Measurements from ENCODE around the gene ALKBH3. TPM values are rescaled to one million over a fixed set of nuclear protein-coding genes. Genes with fewer than 3 reads are reported as not detected.

Gene ALKBH3
- total RNA-seq = 10 to 100 TPM; 37.8 to 43.6 TPM

- Mint-ChIP-seq H3K9me3 (peaks cover 1% of the 10 kb centered on the region), H3K4me1 (peaks cover 12% of the 10 kb centered on the region), H3K4me3 (peak within 1 kb of the TSS; percentile 87), H3K27ac (peak within 1 kb of the TSS; percentile 86), H3K36me3 (peaks cover 13% of the 10 kb centered on the region), H3K27me3 (peaks cover 2% of the 10 kb centered on the region)
- ATAC-seq (ENCODE audit: low read depth) (peak; percentile 99), DNase-seq (peak; percentile 91)
- POLR2A ChIA-PET = interaction anchor here (0.9 to 1.0 kb wide), 3 partner anchors 9 to 185 kb away, joined by 3 read pairs; partner anchors contain the start of gene ACCS
These were observed at the start of gene ALKBH3 for GRCh38 chr11:43880640-43881159. ALKBH3 (plus strand) TSS chr11:43880831; CDS start chr11:43882653, 1,822 bp downstream.

DNA sequence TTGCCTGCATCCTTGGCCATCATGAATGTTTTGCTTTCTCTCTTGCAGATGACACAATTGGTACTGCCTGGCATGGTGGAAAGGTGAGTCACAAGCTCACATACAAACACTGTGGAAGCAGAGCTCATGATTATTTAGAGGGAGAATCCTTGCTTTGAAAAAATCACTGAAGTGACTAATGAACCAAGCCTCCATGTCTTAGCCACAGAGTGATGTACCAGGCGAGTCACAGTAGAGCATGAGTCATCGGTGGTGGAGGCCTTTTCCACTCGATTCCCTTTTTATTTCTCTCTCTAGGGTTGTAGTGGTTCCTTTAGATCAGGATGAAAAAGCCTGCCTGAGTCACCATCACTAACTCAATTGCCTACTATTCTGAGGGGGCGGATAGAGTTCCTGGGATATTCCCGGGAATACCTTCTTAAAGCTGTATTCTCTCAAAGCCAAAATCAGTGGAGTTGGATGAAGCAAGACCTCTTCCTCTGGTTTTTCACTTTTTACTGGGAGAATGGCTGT is 49.6 kb upstream of the ALKBH3 start:
- Mint-ChIP-seq H3K4me3 (no peak overlapping the region), H3K36me3 (peaks cover 14% of the 10 kb centered on the region), H3K27me3 (no peaks in the 10 kb centered on the region), H3K9me3 (no peaks in the 10 kb centered on the region), H3K27ac (peak overlapping the region; percentile 2), H3K4me1 (peaks cover 8% of the 10 kb centered on the region)
- POLR2A ChIA-PET = no interaction called here
- DNase-seq (no peak), ATAC-seq (ENCODE audit: low read depth) (peak; percentile 75)

DNA sequence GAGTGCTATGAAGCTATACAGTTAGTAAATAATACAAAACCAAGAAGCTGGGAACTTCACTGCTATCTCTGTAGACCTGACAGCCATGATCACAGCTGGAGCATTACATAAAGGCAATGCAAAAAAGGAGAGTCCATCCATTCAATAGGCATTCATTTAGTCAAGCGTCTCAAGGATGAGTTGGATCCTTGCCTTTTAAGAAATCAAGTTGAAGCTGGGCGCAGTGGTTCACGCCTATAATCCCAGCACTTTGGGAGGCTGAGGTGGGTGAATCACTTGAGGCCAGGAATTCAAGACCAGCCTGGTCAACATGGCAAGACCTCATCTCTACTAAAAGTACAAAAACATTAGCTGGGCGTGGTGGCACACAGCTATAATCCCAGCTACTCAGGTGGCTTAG is 48.1 kb upstream of the ALKBH3 start:
- Mint-ChIP-seq H3K27me3 (no peaks in the 10 kb centered on the region), H3K27ac (no peak overlapping the region), H3K4me3 (no peak overlapping the region), H3K4me1 (peaks cover 8% of the 10 kb centered on the region), H3K36me3 (peaks cover 14% of the 10 kb centered on the region), H3K9me3 (no peaks in the 10 kb centered on the region)
- ATAC-seq (ENCODE audit: low read depth) (no peak), DNase-seq (no peak)
- POLR2A ChIA-PET = no interaction called here

DNA sequence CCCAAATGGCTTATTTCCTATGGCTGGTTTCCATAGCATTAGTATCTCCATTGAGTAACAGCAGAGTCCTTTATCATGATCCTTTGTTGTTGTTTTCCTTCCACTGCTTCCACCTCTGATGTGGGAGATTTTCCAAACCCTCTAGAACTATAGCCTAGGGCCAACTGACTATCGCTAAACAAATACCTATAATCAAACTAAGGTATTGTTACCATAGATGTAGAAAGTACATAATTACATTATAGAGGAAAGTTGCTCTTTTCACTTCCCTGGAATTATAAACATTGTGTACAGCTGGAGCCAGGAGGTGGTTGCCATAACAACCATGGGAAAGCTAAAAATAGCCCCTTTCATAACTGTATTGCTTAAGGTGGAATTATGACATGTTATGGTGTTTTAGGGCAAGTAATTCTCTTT is 47.0 kb upstream of the ALKBH3 start:
- POLR2A ChIA-PET = no interaction called here
- Mint-ChIP-seq H3K36me3 (peaks cover 16% of the 10 kb centered on the region), H3K4me1 (peaks cover 8% of the 10 kb centered on the region), H3K27ac (no peak overlapping the region), H3K4me3 (no peak overlapping the region), H3K27me3 (no peaks in the 10 kb centered on the region), H3K9me3 (no peaks in the 10 kb centered on the region)
- DNase-seq = no peak
- no peak for ATAC-seq (ENCODE audit: low read depth)

DNA sequence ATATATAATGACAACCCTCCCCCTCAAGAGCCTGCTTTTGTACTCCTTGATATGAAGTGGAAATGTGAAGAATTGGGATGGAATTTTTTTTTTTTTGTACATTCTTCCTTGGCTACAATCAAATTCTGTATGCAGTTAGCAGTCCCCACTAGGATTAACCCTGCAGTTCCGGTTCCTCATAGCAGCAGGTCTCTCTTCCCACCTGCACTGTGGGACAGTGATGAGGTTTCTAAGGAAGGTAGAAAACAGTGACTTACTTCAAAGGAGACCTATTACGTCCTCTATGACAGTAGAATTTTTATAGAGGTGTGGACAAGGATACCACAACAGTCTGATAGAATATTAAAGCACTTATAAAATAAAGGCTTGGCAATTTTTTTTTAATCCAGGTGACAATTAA is 46.3 kb upstream of the ALKBH3 start:
- DNase-seq (no peak), ATAC-seq (ENCODE audit: low read depth) (no peak)
- Mint-ChIP-seq H3K4me1 (peaks cover 8% of the 10 kb centered on the region), H3K4me3 (no peak overlapping the region), H3K9me3 (no peaks in the 10 kb centered on the region), H3K27me3 (no peaks in the 10 kb centered on the region), H3K36me3 (peaks cover 16% of the 10 kb centered on the region), H3K27ac (no peak overlapping the region)
- POLR2A ChIA-PET = no interaction called here

GRCh38 chr11:43835104-43835503 is 45.5 kb upstream of the ALKBH3 start:
- Mint-ChIP-seq H3K27me3 (no peaks in the 10 kb centered on the region), H3K4me3 (no peak overlapping the region), H3K27ac (no peak overlapping the region), H3K9me3 (no peaks in the 10 kb centered on the region), H3K36me3 (peaks cover 16% of the 10 kb centered on the region), H3K4me1 (peaks cover 8% of the 10 kb centered on the region)
- POLR2A ChIA-PET = no interaction called here
- DNase-seq = no peak
- ATAC-seq (ENCODE audit: low read depth) = no peak

DNA sequence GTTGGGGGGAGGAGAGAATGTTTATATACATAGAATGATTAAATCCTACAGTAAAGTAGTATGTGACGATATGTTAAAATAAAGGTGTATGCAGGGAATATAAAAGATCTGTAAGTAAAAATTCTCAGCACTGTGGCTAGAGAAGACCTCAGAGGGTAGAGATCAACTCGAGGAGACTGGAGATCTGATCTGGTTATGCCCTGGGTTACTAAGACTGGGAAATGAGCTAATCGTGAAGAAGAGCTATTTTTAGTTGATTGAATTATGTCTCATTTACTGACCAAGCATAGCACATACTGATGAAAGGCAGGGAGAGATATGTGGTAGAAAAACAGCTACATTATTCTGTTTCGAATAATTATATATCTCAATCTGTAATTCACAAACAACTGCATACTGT is 42.8 kb upstream of the ALKBH3 start:
- DNase-seq (no peak), ATAC-seq (ENCODE audit: low read depth) (no peak)
- Mint-ChIP-seq H3K4me3 (no peak overlapping the region), H3K27me3 (no peaks in the 10 kb centered on the region), H3K4me1 (peaks cover 3% of the 10 kb centered on the region), H3K9me3 (no peaks in the 10 kb centered on the region), H3K36me3 (peaks cover 11% of the 10 kb centered on the region), H3K27ac (no peak overlapping the region)
- POLR2A ChIA-PET = no interaction called here

DNA sequence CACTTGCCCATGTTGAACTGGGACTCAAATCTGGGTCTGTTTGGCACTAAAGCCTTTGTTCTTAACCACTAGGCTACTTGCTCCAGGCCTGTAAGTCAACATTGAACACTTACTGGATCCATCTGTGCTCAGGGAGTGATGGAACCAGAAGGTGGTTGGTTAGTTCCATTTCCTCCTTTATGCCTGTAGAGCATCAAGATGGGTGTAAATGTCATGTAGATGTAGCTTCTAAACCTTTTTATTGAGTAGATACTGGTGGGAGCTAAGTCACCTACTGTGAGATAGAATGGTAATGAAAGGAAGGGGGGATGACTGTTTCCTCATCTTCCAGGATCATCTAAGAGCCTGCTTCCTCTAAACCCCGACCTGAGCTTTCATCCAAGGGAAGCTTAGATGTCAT is 38.6 kb upstream of the ALKBH3 start:
- ATAC-seq (ENCODE audit: low read depth) = no peak
- no peak overlapping the region for H3K4me3 Mint-ChIP-seq
- POLR2A ChIA-PET = no interaction called here
- no peaks in the 10 kb centered on the region for H3K9me3 Mint-ChIP-seq
- no peak overlapping the region for H3K27ac Mint-ChIP-seq
- no peaks in the 10 kb centered on the region for H3K4me1 Mint-ChIP-seq
- no peak for DNase-seq
- H3K27me3 Mint-ChIP-seq = no peaks in the 10 kb centered on the region
- H3K36me3 Mint-ChIP-seq = peaks cover 8% of the 10 kb centered on the region

DNA sequence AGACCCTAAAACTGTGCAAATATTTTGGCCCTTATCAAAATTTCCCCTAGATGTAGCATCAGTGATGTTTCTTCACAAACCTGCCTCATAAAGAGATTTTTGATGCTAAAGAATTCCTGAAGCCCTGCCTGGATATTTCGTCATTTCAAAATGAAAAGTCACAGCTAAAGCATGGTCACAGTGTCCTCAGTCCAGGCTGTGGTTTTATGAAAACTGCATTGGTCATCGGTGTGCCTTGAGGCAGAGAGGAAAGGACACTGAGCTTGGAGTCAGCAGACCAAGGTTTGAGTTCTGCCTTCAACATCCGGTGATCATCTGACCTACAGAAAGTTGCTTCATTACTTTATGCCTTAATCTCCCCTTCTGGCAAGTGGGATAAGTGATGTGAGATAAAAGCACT is 34.8 kb upstream of the ALKBH3 start:
- H3K27ac Mint-ChIP-seq = no peak overlapping the region

DNA sequence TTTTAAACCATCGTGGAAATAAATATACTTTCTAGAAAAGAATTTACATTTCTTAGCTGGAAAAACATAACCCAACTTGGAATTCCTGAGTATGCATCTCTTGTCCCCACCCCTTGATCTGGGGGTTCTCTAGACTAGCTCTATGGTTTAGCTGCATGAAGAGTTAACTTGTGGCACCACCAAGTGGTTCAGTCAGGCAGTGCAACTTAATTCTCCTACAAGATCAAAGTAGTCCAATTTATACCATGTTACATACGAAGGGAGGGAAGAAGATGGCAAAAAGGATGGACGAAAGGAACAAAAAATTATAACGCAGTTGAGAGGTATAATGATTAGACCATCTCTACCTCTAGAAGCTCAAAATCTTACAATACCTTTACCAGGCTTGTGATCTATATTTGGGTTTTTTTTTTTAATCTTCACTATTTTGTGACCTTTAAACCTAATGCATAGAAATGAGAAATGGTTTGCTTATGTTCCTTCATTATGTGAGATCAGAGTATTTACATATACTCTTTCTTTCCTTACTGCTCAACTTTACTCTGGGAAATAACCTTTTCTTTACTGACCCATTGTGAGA is 28.5 kb upstream of the ALKBH3 start:
- peaks cover 7% of the 10 kb centered on the region for H3K4me1 Mint-ChIP-seq
- H3K4me3 Mint-ChIP-seq = no peak overlapping the region
- peaks cover 8% of the 10 kb centered on the region for H3K36me3 Mint-ChIP-seq
- no peaks in the 10 kb centered on the region for H3K27me3 Mint-ChIP-seq
- POLR2A ChIA-PET = interaction anchor here (1.2 kb wide), 1 partner anchor 16 kb away, joined by 3 read pairs; no protein-coding TSS in a partner anchor
- ATAC-seq (ENCODE audit: low read depth) = peak; percentile 73
- no peaks in the 10 kb centered on the region for H3K9me3 Mint-ChIP-seq
- DNase-seq = peak; percentile 42
- no peak overlapping the region for H3K27ac Mint-ChIP-seq

More for the DNA sequence above, 34.8 kb upstream of the ALKBH3 start:
- POLR2A ChIA-PET = no interaction called here
- DNase-seq = no peak
- Mint-ChIP-seq H3K9me3 (no peaks in the 10 kb centered on the region), H3K4me3 (no peak overlapping the region), H3K36me3 (peaks cover 8% of the 10 kb centered on the region), H3K4me1 (peaks cover 7% of the 10 kb centered on the region), H3K27me3 (no peaks in the 10 kb centered on the region)
- no peak for ATAC-seq (ENCODE audit: low read depth)

DNA sequence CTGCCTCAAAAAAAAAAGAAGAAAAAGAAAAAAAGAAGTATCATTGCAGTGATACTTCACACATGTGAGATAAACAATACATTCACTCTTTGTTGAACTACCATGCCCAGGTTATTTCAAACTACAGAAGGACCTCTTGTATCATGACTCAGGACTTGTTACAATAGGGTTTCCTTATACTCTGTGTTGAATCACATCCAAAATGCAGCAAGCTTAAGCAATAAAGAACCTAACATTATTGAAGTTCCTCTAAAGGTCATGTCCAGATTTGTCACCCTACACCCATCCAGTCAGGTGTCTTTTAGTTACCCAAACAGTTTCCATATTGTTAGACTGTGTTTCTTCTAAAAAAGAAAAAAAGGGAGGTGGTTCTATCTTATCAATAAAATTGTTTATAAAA is 26.9 kb upstream of the ALKBH3 start:
- no peaks in the 10 kb centered on the region for H3K9me3 Mint-ChIP-seq
- POLR2A ChIA-PET = no interaction called here
- H3K27ac Mint-ChIP-seq = no peak overlapping the region
- H3K4me3 Mint-ChIP-seq = no peak overlapping the region
- H3K27me3 Mint-ChIP-seq = no peaks in the 10 kb centered on the region
- ATAC-seq (ENCODE audit: low read depth) = no peak
- no peak for DNase-seq
- H3K36me3 Mint-ChIP-seq = peaks cover 6% of the 10 kb centered on the region
- H3K4me1 Mint-ChIP-seq = peaks cover 7% of the 10 kb centered on the region

DNA sequence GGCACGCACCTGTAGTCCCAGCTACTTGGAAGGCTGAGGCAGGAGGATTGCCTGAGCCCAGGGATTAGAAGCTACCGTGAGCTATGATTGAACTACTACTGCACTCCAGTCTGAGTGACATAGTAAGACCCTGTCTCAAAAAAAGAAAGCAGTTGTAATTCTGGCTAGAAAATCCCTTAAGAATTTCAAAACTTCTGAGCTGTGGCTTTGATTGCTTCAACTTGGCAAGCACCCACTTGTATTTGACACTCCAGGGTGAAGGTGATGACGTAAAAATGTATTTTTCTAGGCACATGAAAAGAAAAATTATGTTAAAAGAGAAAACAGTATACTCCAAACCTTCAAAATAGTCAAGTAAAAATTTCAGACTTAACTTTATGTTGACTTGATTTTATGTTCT is 23.6 kb upstream of the ALKBH3 start:
- Mint-ChIP-seq H3K9me3 (peaks cover 1% of the 10 kb centered on the region), H3K4me3 (no peak overlapping the region), H3K27ac (no peak overlapping the region), H3K36me3 (peaks cover 4% of the 10 kb centered on the region), H3K27me3 (no peaks in the 10 kb centered on the region), H3K4me1 (no peaks in the 10 kb centered on the region)
- DNase-seq = no peak
- ATAC-seq (ENCODE audit: low read depth) = no peak
- POLR2A ChIA-PET = no interaction called here

DNA sequence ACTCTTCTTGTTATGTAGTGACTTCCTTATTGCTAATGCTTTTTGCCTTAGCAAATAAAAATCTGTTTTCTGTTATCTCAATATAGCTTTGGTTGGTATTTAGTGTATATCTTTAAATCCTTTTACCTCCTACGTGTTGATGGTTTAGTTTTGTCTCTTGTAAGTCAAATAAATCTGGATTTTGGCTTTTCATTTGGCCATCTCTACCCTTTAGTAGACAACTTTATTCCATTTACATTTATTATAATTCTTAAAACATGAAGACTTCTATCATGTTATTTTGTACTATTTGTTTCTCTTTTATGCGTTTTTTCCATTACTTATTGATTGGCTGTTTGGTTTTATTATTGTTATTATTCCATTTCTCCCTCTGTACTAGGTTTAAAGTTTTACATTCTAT is 19.5 kb upstream of the ALKBH3 start:
- H3K36me3 Mint-ChIP-seq = peaks cover 7% of the 10 kb centered on the region
- peaks cover 13% of the 10 kb centered on the region for H3K27me3 Mint-ChIP-seq
- H3K4me1 Mint-ChIP-seq = no peaks in the 10 kb centered on the region
- peaks cover 1% of the 10 kb centered on the region for H3K9me3 Mint-ChIP-seq
- DNase-seq (no peak), ATAC-seq (ENCODE audit: low read depth) (no peak)
- H3K4me3 Mint-ChIP-seq = no peak overlapping the region
- POLR2A ChIA-PET = no interaction called here
- H3K27ac Mint-ChIP-seq = no peak overlapping the region

- POLR2A ChIA-PET = no interaction called here
- peaks cover 13% of the 10 kb centered on the region for H3K27me3 Mint-ChIP-seq
These were observed 14.1 kb upstream of the ALKBH3 start for GRCh38 chr11:43866520-43866919.

More at GRCh38 chr11:43866520-43866919, 14.1 kb upstream of the ALKBH3 start:
- H3K4me1 Mint-ChIP-seq = peaks cover 29% of the 10 kb centered on the region
- H3K9me3 Mint-ChIP-seq = peaks cover 6% of the 10 kb centered on the region
- no peak for DNase-seq
- H3K36me3 Mint-ChIP-seq = peaks cover 14% of the 10 kb centered on the region
- no peak for ATAC-seq (ENCODE audit: low read depth)
- H3K4me3 Mint-ChIP-seq = no peak overlapping the region
- no peak overlapping the region for H3K27ac Mint-ChIP-seq
